PC-3 (cell line): ENCODE measurements around the gene PLEKHG3. TPM values are rescaled to one million over a fixed set of nuclear protein-coding genes. Genes with fewer than 3 reads are reported as not detected.

ENCODE experiments used
- ATAC-seq: fragments of 200-7000 bp; cut with Tn5 transposase; 2 replicates; pipeline ENCODE4 v1.9.1; 2020; ENCODE audit warnings: mild to moderate bottlenecking, moderate library complexity
- BruUV-seq: library from RNA; stranded (reverse); fragments of 400-500 nt; replicated peaks from 2 replicates; lab custom pipeline; 2021; lab: Mats Ljungman, UMichigan
- CTCF ChIA-PET: fragments of 300-600 bp; sonication (Branson Sonifier 250); formaldehyde crosslinking; loops from one replicate; lab custom pipeline; 2022; ENCODE audit warnings: antibody characterized with exemption; lab: Charles Lee
- POLR2A ChIA-PET: fragments of 300-600 bp; sonication (Branson Sonifier 250); formaldehyde crosslinking; loops from one replicate; lab custom pipeline; 2022; ENCODE audit warnings: antibody characterized with exemption; ENCODE audit not compliant: unreplicated experiment; lab: Charles Lee
- DNase-seq: peaks from one replicate; pipeline ENCODE4 v3.0.0-alpha.2; 2015
- H2AFZ ChIP-seq: fragments of 300-600 bp; sonication (generic); 2 replicates; pipeline ENCODE4 v1.6.0; 2016; ENCODE audit warnings: antibody characterized with exemption, low read length
- H3F3A ChIP-seq: fragments of 300-600 bp; sonication (generic); one replicate; pipeline ENCODE4 v1.6.0; 2017; ENCODE audit warnings: antibody characterized with exemption, low read length, control low read depth, mild to moderate bottlenecking; ENCODE audit not compliant: unreplicated experiment
- H3K27ac ChIP-seq: fragments of 300-600 bp; sonication (generic); 2 replicates; pipeline ENCODE4 v1.5.1; 2016; ENCODE audit warnings: mild to moderate bottlenecking, low read length
- H3K27me3 ChIP-seq: fragments of 300-600 bp; sonication (generic); 2 replicates; pipeline ENCODE4 v1.6.1; 2016; ENCODE audit warnings: low read length, mixed read lengths
- H3K36me3 ChIP-seq: fragments of 300-600 bp; sonication (generic); 2 replicates; pipeline ENCODE4 v1.6.1; 2016; ENCODE audit warnings: low read depth, mixed run types, low read length, mixed read lengths
- H3K4me1 ChIP-seq: fragments of 300-600 bp; sonication (generic); 2 replicates; pipeline ENCODE4 v1.5.1; 2016; ENCODE audit warnings: low read length; ENCODE audit not compliant: insufficient read depth
- H3K4me2 ChIP-seq: fragments of 300-600 bp; sonication (generic); 2 replicates; pipeline ENCODE4 v1.6.0; 2016; ENCODE audit warnings: low read length
- H3K4me3 ChIP-seq: fragments of 300-600 bp; sonication (generic); 2 replicates; pipeline ENCODE4 v1.5.1; 2016; ENCODE audit warnings: mild to moderate bottlenecking, low read length, mixed read lengths
- H3K79me2 ChIP-seq: fragments of 300-600 bp; sonication (generic); 2 replicates; pipeline ENCODE4 v1.6.1; 2017; ENCODE audit warnings: low read length, mixed read lengths
- H3K9ac ChIP-seq: fragments of 300-600 bp; sonication (generic); 2 replicates; pipeline ENCODE4 v1.6.0; 2016; ENCODE audit warnings: mild to moderate bottlenecking, low read length
- H3K9me2 ChIP-seq: fragments of 300-600 bp; sonication (generic); replicated peaks from 2 replicates; pipeline ENCODE4 v1.6.1; 2016; ENCODE audit warnings: mixed run types, low read length, mixed read lengths
- H3K9me3 ChIP-seq: fragments of 300-600 bp; sonication (generic); 2 replicates; pipeline ENCODE4 v1.6.1; 2016; ENCODE audit warnings: low read length, mixed read lengths
- H4K20me1 ChIP-seq: fragments of 300-600 bp; sonication (generic); 2 replicates; pipeline ENCODE4 v1.6.1; 2016; ENCODE audit warnings: low read length, mixed read lengths
- CTCF ChIP-seq: fragments of 300-600 bp; sonication (generic); conservative IDR thresholded peaks from 2 replicates; pipeline ENCODE4 v1.5.1; 2017; ENCODE audit warnings: antibody characterized with exemption, low read depth, mild to moderate bottlenecking, low read length
- EZH2 ChIP-seq: fragments of 300-600 bp; sonication (generic); IDR thresholded peaks from one replicate; pipeline ENCODE4 v1.6.1; 2017; ENCODE audit warnings: antibody characterized with exemption, mild to moderate bottlenecking, low read length; ENCODE audit not compliant: unreplicated experiment
- EZH2phosphoT487 ChIP-seq: fragments of 300-600 bp; sonication (generic); IDR thresholded peaks from 2 replicates; pipeline ENCODE4 v1.6.1; 2018; ENCODE audit warnings: mild to moderate bottlenecking, antibody characterized with exemption, low read length, borderline replicate concordance
- intact Hi-C: fragments of 100-400 bp; cut with micrococcal nuclease; formaldehyde crosslinking; loops from 2 replicates; pipeline ENCODE4 v1.9.0; 2023
- total RNA-seq: library from RNA; depleted of rRNA; stranded (reverse); fragments of >200 nt; gene quantifications from 2 replicates; pipeline ENCODE4 v1.2.3, GENCODE V29; 2014

PLEKHG3 gene
- total RNA-seq, 1 experiment from 2014 or later = 49.6 TPM

- no peaks in the 10 kb centered on the region for H3F3A ChIP-seq
- no peak overlapping the region for H2AFZ ChIP-seq
- DNase-seq = no peak
- no peak overlapping the region for H3K4me3 ChIP-seq
- H3K9ac ChIP-seq = no peak overlapping the region
- H3K27ac ChIP-seq = no peak overlapping the region
- H3K79me2 ChIP-seq = peaks cover 40% of the 10 kb centered on the region
- no peaks in the 10 kb centered on the region for H3K27me3 ChIP-seq
- H4K20me1 ChIP-seq = no peaks in the 10 kb centered on the region
- no peaks in the 10 kb centered on the region for H3K9me3 ChIP-seq
- H3K4me1 ChIP-seq = peaks cover 34% of the 10 kb centered on the region
- ChIA-PET POLR2A (no interaction called here), CTCF (no interaction called here)
- no peak for ATAC-seq
- peaks cover 23% of the 10 kb centered on the region for H3K36me3 ChIP-seq
- TF ChIP-seq EZH2phosphoT487 = no peak
- no peak for TF ChIP-seq CTCF
- TF ChIP-seq EZH2 = no peak
- intact Hi-C loops = no loop called here
- BruUV-seq = no TSS peak
- H3K9me2 ChIP-seq = no peaks in the 10 kb centered on the region
- H3K4me2 ChIP-seq = no peak overlapping the region
Measured at GRCh38 chr14:64728856-64729255, 24.6 kb downstream of the PLEKHG3 start.

- no peak for ATAC-seq
- Histone ChIP-seq H3K4me3 (no peak overlapping the region), H3F3A (no peaks in the 10 kb centered on the region), H3K9me2 (no peaks in the 10 kb centered on the region), H3K4me1 (peaks cover 27% of the 10 kb centered on the region), H4K20me1 (no peaks in the 10 kb centered on the region), H3K9ac (no peak overlapping the region), H3K27me3 (no peaks in the 10 kb centered on the region), H3K36me3 (peaks cover 23% of the 10 kb centered on the region), H3K4me2 (no peak overlapping the region), H3K27ac (no peak overlapping the region), H3K9me3 (no peaks in the 10 kb centered on the region), H3K79me2 (peaks cover 33% of the 10 kb centered on the region), H2AFZ (no peak overlapping the region)
- no TSS peak for BruUV-seq
- TF ChIP-seq EZH2 (no peak), CTCF (no peak)
- ChIA-PET POLR2A (no interaction called here), CTCF (no interaction called here)
- intact Hi-C loops = no loop called here
- no peak for DNase-seq
Measured at GRCh38 chr14:64729386-64730060, 25.3 kb downstream of the PLEKHG3 start.

- Histone ChIP-seq H3K27ac (no peak overlapping the region), H3K4me1 (peaks cover 22% of the 10 kb centered on the region)
Measured at GRCh38 chr14:64730061-64730440, 25.8 kb downstream of the PLEKHG3 start.

More at GRCh38 chr14:64730061-64730440, 25.8 kb downstream of the PLEKHG3 start:
- ATAC-seq (no peak), DNase-seq (no peak)
- TF ChIP-seq CTCF = no peak
- TF ChIP-seq EZH2 = no peak
- no peak for TF ChIP-seq EZH2phosphoT487
- H3K27me3 ChIP-seq = no peaks in the 10 kb centered on the region
- H3K9me3 ChIP-seq = no peaks in the 10 kb centered on the region
- H2AFZ ChIP-seq = no peak overlapping the region
- H3K36me3 ChIP-seq = peaks cover 23% of the 10 kb centered on the region
- H3K9me2 ChIP-seq = no peaks in the 10 kb centered on the region
- intact Hi-C loops = no loop called here
- BruUV-seq = no TSS peak
- CTCF ChIA-PET = no interaction called here
- H3K79me2 ChIP-seq = peaks cover 28% of the 10 kb centered on the region
- no peaks in the 10 kb centered on the region for H4K20me1 ChIP-seq
- POLR2A ChIA-PET = no interaction called here
- no peak overlapping the region for H3K9ac ChIP-seq
- H3K4me2 ChIP-seq = no peak overlapping the region
- H3K4me3 ChIP-seq = no peak overlapping the region
- no peaks in the 10 kb centered on the region for H3F3A ChIP-seq
